GM13976 (cell line): ENCODE data around the gene TBC1D5.

Experiments
- DNase-seq: peaks from one replicate; pipeline ENCODE4 v3.0.0; 2012; ENCODE audit warnings: low spot score
- CTCF ChIP-seq: IDR thresholded peaks from 2 replicates; pipeline ENCODE4 v1.5.1; 2012; ENCODE audit warnings: borderline replicate concordance, mild to moderate bottlenecking; ENCODE audit not compliant: insufficient read depth; ENCODE audit errors: extremely low read depth, missing control alignments, control extremely low read depth
- in situ Hi-C: fragments of 300-500 bp; cut with MboI; formaldehyde crosslinking; loops from one replicate; pipeline ENCODE4 v1.12.0; 2022; ENCODE audit warnings: low sequenced_read_pairs, mixed read lengths, inconsistent platforms; ENCODE audit not compliant: unreplicated experiment

Gene TBC1D5

DNA sequence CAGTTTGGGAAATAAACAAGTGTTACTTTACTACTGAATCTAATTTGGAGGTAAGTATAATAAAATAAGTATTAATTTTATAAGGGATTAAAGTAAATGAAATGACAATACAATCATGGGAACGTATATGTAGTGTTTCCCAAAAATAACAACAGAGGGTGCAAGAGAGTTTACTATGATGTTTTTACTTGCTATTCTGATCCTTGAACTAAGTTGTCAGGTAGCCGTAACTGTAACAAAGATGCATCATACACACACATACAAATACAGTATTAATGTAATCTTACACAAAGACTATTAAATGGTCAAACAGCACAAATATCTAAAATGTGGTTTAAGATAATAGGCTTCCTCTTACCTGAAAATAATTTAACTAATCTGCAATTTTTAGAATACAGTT is 311.4 kb downstream of the TBC1D5 start:
- in situ Hi-C loops: loop anchor here (10.0 kb wide), 1 partner anchor 404 kb away; no protein-coding TSS in a partner anchor
- TF ChIP-seq CTCF: peak; percentile 22

DNA sequence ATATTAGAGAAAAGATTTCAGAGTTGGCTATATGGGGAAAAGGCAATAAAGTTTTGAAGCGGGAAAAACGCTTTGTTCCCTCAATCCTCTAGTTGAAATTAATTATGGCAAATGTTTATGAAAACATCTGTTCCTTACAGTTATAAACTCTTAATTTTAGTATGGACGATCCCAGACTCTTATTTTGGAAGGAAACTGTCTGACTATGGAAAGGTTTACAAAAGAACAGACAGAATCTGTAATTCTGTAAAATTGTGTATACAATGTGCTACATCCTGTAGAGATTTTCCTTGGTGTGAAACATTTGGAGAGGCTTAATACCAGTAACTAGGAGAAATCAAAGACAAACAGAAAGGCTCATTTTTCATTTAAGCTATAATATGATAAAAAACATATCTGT is 311.8 kb downstream of the TBC1D5 start:
- TF ChIP-seq CTCF: no peak
- in situ Hi-C loops: loop anchor here (10.0 kb wide), 1 partner anchor 404 kb away; no protein-coding TSS in a partner anchor
- DNase-seq: no peak

More for the DNA sequence above, 311.4 kb downstream of the TBC1D5 start:
- peak; percentile 30 for DNase-seq

GRCh38 chr3:17423786-17424536 is 318.5 kb downstream of the TBC1D5 start:
- DNase-seq: no peak
- in situ Hi-C loops: loop anchor here (25.0 kb wide), 2 partner anchors 587 to 812 kb away; partner anchors contain the start of gene DAZL
- TF ChIP-seq CTCF: no peak

DNA sequence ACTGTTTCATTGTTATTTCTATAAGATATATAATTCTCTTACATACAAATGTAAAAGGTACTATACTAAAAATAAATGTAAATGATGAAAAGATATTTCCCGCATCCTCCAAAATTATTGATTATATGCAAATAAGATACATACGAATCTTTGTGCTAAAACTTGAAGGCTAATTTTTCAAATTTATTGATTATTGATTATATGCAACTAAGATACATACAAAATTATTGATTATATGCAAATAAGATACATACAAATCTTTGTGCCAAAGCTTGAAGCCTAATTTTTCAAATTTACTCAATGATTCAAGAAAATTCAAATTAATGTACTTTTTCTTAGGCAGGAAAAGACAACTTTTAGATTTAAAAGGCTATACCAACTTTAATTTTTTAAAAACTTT is 319.8 kb downstream of the TBC1D5 start:
- TF ChIP-seq CTCF: no peak
- in situ Hi-C loops: loop anchor here (25.0 kb wide), 2 partner anchors 585 to 810 kb away; partner anchors contain the start of gene DAZL
- no peak for DNase-seq

GRCh38 chr3:17420668-17421067 is 321.8 kb downstream of the TBC1D5 start:
- no peak for DNase-seq
- in situ Hi-C loops: loop anchor here (25.0 kb wide), 2 partner anchors 583 to 808 kb away; partner anchors contain the start of gene DAZL
- no peak for TF ChIP-seq CTCF

DNA sequence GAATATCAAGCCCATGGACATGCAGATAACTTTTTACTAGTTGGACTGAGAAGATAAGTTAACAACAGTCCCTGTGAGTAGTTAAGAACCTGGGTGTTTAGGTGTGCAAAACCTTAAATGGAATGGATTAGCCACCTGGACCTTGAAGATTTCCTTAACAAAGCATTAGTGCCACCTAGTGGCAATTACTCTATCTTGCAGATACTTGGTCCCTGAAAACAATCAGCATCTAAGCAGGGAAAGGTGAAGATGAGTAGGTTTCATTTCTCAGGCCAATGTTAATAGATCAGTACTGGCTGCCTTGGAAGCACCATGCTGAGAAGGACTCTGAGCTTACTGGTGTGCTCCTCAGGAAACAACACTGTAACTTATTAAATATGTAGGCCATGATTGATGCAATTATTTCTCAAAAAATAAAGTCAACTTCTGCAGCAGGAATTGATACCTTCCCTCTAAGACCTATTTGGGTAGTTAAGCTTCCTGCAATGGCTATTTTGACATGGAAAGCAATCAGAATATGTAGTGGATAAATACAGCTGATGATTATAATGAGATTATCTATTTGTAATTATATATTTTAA is 329.4 kb downstream of the TBC1D5 start:
- peak; percentile 63 for TF ChIP-seq CTCF
- in situ Hi-C loops: loop anchor here (25.0 kb wide), 2 partner anchors 576 to 801 kb away; partner anchors contain the start of gene DAZL
- peak; percentile 20 for DNase-seq
